Endodermal cell (in vitro differentiated cells): ENCODE measurements around the gene P3H1. TPM values are rescaled to one million over a fixed set of nuclear protein-coding genes. Genes with fewer than 3 reads are reported as not detected.

ENCODE experiments used
- DNase-seq: peaks from one replicate; pipeline ENCODE4 v3.0.0-alpha.2; 2017
- H3K27ac ChIP-seq: 2 replicates; pipeline ENCODE4 v1.5.1; 2013; ENCODE audit warnings: mild to moderate bottlenecking, low read depth, low read length, moderate library complexity
- H3K27me3 ChIP-seq: 2 replicates; pipeline ENCODE4 v1.6.1; 2013; ENCODE audit warnings: mild to moderate bottlenecking, low read length, moderate library complexity; ENCODE audit not compliant: insufficient read depth, control insufficient read depth, poor library complexity, severe bottlenecking
- H3K36me3 ChIP-seq: 2 replicates; pipeline ENCODE4 v1.7.0; 2013; ENCODE audit warnings: mild to moderate bottlenecking, low read length, moderate library complexity; ENCODE audit not compliant: control insufficient read depth, insufficient read depth
- H3K4me1 ChIP-seq: one replicate; pipeline ENCODE4 v1.7.0; 2013; ENCODE audit warnings: low read length; ENCODE audit not compliant: control insufficient read depth, insufficient read depth
- H3K4me3 ChIP-seq: 2 replicates; pipeline ENCODE4 v1.5.1; 2013; ENCODE audit warnings: mild to moderate bottlenecking, low read length, moderate library complexity
- H3K9ac ChIP-seq: 2 replicates; pipeline ENCODE4 v1.6.1; 2013; ENCODE audit warnings: mild to moderate bottlenecking, low read length, moderate library complexity; ENCODE audit not compliant: poor library complexity, severe bottlenecking; ENCODE audit errors: extremely low read depth
- H3K9me3 ChIP-seq: 2 replicates; pipeline ENCODE4 v1.6.1; 2013; ENCODE audit warnings: mild to moderate bottlenecking, low read length, moderate library complexity; ENCODE audit not compliant: control insufficient read depth
- H3K27ac Mint-ChIP-seq: 2 replicates; pipeline ENCODE4 v1.8.0; 2020; ENCODE audit warnings: mixed read lengths
- H3K27me3 Mint-ChIP-seq: 2 replicates; pipeline ENCODE4 v1.8.0; 2021; ENCODE audit warnings: mild to moderate bottlenecking, mixed read lengths; ENCODE audit not compliant: insufficient read depth
- H3K36me3 Mint-ChIP-seq: 2 replicates; pipeline ENCODE4 v1.8.0; 2020; ENCODE audit warnings: low read depth, mixed read lengths
- H3K4me1 Mint-ChIP-seq: 2 replicates; pipeline ENCODE4 v1.8.0; 2020; ENCODE audit warnings: mixed read lengths
- H3K4me3 Mint-ChIP-seq: 2 replicates; pipeline ENCODE4 v1.8.0; 2020; ENCODE audit warnings: mild to moderate bottlenecking, moderate library complexity, mixed read lengths
- H3K9me3 Mint-ChIP-seq: 2 replicates; pipeline ENCODE4 v1.8.0; 2020; ENCODE audit warnings: mild to moderate bottlenecking, mixed read lengths
- CTCF ChIP-seq: fragments of 200-600 bp; sonication (generic); conservative IDR thresholded peaks from 2 replicates; pipeline ENCODE4 v1.5.0; 2021; ENCODE audit warnings: antibody characterized with exemption, mild to moderate bottlenecking
- WGBS, 2 experiments: methylation state at CpG; one replicate each; pipeline versions ENCODE4 v1.1.5 to v1.1.7; 2013; ENCODE audit warnings: missing lambda C conversion rate in 2 of 2, mixed read lengths in 1 of 2; ENCODE audit not compliant: insufficient coverage in 1 of 2, insufficient read length in 1 of 2; 5-methylcytosine and 5-hydroxymethylcytosine counted together
- total RNA-seq, 2 donors: library from RNA; stranded (reverse); fragmentation: NEBNext Ultra II Directional in 1 of 2; extraction: Animal tissue kit (Norgen Biotek cat#: 25700) in 1 of 2; gene quantifications; 2 replicates in 1 of 2; 3 replicates in 1 of 2; pipeline ENCODE4 v1.2.1, GENCODE V29; 2021

The P3H1 gene
- total RNA-seq, 2 donors from 2014 or later: 51.7 to 68.3 TPM

- Mint-ChIP-seq H3K27me3 (no peaks in the 10 kb centered on the region), H3K4me1 (peaks cover 28% of the 10 kb centered on the region), H3K4me3 (peak overlapping the region; percentile 61), H3K27ac (no peak overlapping the region), H3K9me3 (no peaks in the 10 kb centered on the region), H3K36me3 (peaks cover 6% of the 10 kb centered on the region)
- no peak for DNase-seq
- no peak overlapping the region for H3K9ac ChIP-seq
- H3K4me1 ChIP-seq: peaks cover 6% of the 10 kb centered on the region
- no peaks in the 10 kb centered on the region for H3K9me3 ChIP-seq
- no peaks in the 10 kb centered on the region for H3K27me3 ChIP-seq
- TF ChIP-seq CTCF: no peak
- no peaks in the 10 kb centered on the region for H3K36me3 ChIP-seq
- no peak overlapping the region for H3K27ac ChIP-seq
- H3K4me3 ChIP-seq: no peak overlapping the region
- WGBS, 2 experiments: 91 to 93% methylated on average over 7 to 8 of the region's 8 CpGs
Observed at GRCh38 chr1:42738678-42739226, 28.1 kb downstream of the P3H1 start.

- no peak for DNase-seq
- no peak overlapping the region for H3K9ac ChIP-seq
- Mint-ChIP-seq H3K36me3 (peaks cover 6% of the 10 kb centered on the region), H3K9me3 (no peaks in the 10 kb centered on the region), H3K4me3 (no peak overlapping the region), H3K27me3 (no peaks in the 10 kb centered on the region), H3K4me1 (peaks cover 29% of the 10 kb centered on the region), H3K27ac (no peak overlapping the region)
- H3K4me1 ChIP-seq: peaks cover 6% of the 10 kb centered on the region
- WGBS, 2 experiments: 89 to 93% methylated on average over 16 to 21 of the region's 21 CpGs
- no peaks in the 10 kb centered on the region for H3K9me3 ChIP-seq
- no peak overlapping the region for H3K27ac ChIP-seq
- H3K4me3 ChIP-seq: no peak overlapping the region
- no peak for TF ChIP-seq CTCF
- H3K27me3 ChIP-seq: no peaks in the 10 kb centered on the region
- H3K36me3 ChIP-seq: no peaks in the 10 kb centered on the region
Observed at GRCh38 chr1:42737986-42738677, 28.7 kb downstream of the P3H1 start.

GRCh38 chr1:42737257-42737656, 29.6 kb downstream of the P3H1 start:
- no peaks in the 10 kb centered on the region for H3K27me3 ChIP-seq
- Mint-ChIP-seq H3K27me3 (no peaks in the 10 kb centered on the region), H3K4me3 (no peak overlapping the region), H3K9me3 (no peaks in the 10 kb centered on the region), H3K27ac (no peak overlapping the region), H3K4me1 (peaks cover 30% of the 10 kb centered on the region), H3K36me3 (peaks cover 6% of the 10 kb centered on the region)
- no peaks in the 10 kb centered on the region for H3K36me3 ChIP-seq
- H3K4me1 ChIP-seq: peaks cover 6% of the 10 kb centered on the region
- WGBS, 2 experiments: 85 to 100% methylated on average over 2 to 5 of the region's 5 CpGs
- peak; percentile 34 for DNase-seq
- no peak overlapping the region for H3K4me3 ChIP-seq
- TF ChIP-seq CTCF: no peak
- no peak overlapping the region for H3K9ac ChIP-seq
- no peak overlapping the region for H3K27ac ChIP-seq
- H3K9me3 ChIP-seq: no peaks in the 10 kb centered on the region
